Fibroblast of mammary gland (primary cell): ENCODE results near the gene SRRM5.

Experiments
- DNase-seq: peaks from one replicate; pipeline ENCODE4 v3.0.0-alpha.2; 2010; ENCODE audit warnings: low read depth
- H3K4me3 ChIP-seq: 2 replicates; pipeline ENCODE4 v1.5.1; 2011; ENCODE audit warnings: low read depth, mild to moderate bottlenecking, low read length, moderate library complexity; ENCODE audit not compliant: control insufficient read depth
- CTCF ChIP-seq: conservative IDR thresholded peaks from 2 replicates; pipeline ENCODE4 v1.5.1; 2011; ENCODE audit warnings: low read depth, low read length, inconsistent platforms; ENCODE audit not compliant: control insufficient read depth, insufficient read depth

Gene SRRM5

GRCh38 chr19:43616306-43616705, 4.4 kb downstream of the SRRM5 start:
- no peak for TF ChIP-seq CTCF
- no peak for DNase-seq
- H3K4me3 ChIP-seq = no peak overlapping the region

- DNase-seq = no peak
- no peak overlapping the region for H3K4me3 ChIP-seq
- TF ChIP-seq CTCF = no peak
Measured at GRCh38 chr19:43616954-43617353, 5.1 kb downstream of the SRRM5 start.

GRCh38 chr19:43618921-43619261, 7.0 kb downstream of the SRRM5 start:
- H3K4me3 ChIP-seq = peak overlapping the region; percentile 87
- peak; percentile 34 for DNase-seq
- no peak for TF ChIP-seq CTCF

DNA sequence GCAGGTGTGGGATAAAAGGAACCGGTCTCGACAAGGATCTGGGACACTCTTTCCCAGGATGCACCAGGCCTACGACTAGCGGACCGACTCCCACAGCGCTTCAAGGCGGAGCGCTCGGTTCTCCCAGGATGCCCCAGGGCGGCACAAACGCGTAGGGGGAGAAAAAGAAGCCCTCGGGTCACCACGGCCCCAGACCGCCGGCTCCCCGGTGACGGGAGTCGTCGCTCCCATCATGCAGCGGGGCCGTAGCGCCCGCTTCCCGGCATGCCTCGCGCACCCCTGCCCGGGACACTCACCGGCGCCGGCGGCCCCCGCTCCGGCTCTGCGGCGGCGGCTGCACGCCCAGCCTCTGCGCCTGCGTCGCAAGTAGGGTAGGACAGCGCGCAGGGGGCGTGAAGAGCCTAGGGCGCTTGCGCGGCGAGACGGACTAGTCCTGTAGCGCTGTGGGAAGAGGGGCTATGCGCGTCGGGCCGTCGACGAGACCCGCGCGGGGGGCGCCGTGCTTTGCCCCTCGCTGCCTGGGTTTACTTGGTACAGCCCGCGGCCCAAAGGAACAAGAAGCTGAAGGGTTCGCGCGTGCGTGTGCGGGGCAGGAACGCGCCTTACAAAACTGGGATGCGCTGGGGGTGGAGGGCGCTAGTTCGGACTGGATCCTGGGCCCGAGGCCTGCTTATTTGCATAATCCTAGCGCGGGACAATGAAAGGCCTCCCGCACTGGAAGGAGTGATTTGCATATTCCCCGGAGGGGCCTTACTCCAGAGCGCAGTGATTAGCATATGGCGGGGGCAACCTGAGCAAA, 7.6 kb downstream of the SRRM5 start, which contains the start of gene ZNF428:
TSS of gene ZNF428 (minus strand) at position 368 of the 799 bp plus-strand sequence. CDS start 5,325 bp downstream, outside the sequence.
- TF ChIP-seq CTCF = no peak
- peak within 1 kb of the TSS; percentile 87 for H3K4me3 ChIP-seq
- DNase-seq = peak; percentile 80

- TF ChIP-seq CTCF = no peak
- peak overlapping the region; percentile 87 for H3K4me3 ChIP-seq
- no peak for DNase-seq
Measured at GRCh38 chr19:43620061-43621001, 8.4 kb downstream of the SRRM5 start.

- TF ChIP-seq CTCF = no peak
- no peak overlapping the region for H3K4me3 ChIP-seq
- no peak for DNase-seq
Measured at GRCh38 chr19:43622070-43622469, 10.2 kb downstream of the SRRM5 start.
